ENCODE measurements around the gene SCP2.
"Not testable (repeated sequence)": the region's sequence is repeated elsewhere in the genome, so short reads cannot be mapped to it uniquely, and the experiment has no call there.

SCP2 gene

DNA sequence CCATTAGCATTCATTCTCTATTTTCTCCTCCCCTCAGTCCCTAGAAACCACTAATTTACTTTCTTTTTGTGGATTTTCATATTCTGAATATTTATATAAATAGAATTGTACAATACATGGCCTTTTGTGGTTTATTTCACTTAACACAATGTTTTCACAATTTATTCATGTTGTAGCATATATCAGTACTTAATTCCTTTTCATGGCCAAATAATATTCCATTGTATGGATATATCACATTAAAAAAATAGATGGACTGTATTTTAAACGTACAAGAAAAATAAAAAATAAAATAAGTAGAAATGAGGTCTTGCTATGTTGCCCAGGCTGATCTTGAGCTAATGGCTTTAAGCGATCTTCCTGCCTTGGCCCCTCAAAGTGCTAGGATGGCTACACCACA lies 25.0 kb downstream of the SCP2 start:
- TF ChIP-seq, protein P1, sequence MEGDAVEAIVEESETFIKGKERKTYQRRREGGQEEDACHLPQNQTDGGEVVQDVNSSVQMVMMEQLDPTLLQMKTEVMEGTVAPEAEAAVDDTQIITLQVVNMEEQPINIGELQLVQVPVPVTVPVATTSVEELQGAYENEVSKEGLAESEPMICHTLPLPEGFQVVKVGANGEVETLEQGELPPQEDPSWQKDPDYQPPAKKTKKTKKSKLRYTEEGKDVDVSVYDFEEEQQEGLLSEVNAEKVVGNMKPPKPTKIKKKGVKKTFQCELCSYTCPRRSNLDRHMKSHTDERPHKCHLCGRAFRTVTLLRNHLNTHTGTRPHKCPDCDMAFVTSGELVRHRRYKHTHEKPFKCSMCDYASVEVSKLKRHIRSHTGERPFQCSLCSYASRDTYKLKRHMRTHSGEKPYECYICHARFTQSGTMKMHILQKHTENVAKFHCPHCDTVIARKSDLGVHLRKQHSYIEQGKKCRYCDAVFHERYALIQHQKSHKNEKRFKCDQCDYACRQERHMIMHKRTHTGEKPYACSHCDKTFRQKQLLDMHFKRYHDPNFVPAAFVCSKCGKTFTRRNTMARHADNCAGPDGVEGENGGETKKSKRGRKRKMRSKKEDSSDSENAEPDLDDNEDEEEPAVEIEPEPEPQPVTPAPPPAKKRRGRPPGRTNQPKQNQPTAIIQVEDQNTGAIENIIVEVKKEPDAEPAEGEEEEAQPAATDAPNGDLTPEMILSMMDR (IDR thresholded peaks at IDR 0.05; ENCODE audit: poor library complexity, severe bottlenecking): no peak
- Histone ChIP-seq H3K4me3 (ENCODE audit: severe bottlenecking) (no peak overlapping the region), H3K36me3 (ENCODE audit: low read depth) (peaks cover 11% of the 10 kb centered on the region; the same call in 1 of the 2 replicates), H3K27me3 (ENCODE audit: insufficient read depth, poor library complexity, severe bottlenecking) (no peaks in the 10 kb centered on the region), H3K4me1 (ENCODE audit: insufficient read depth, poor library complexity, severe bottlenecking) (peaks cover 3% of the 10 kb centered on the region), H3K27ac (ENCODE audit: poor library complexity, severe bottlenecking) (no peak overlapping the region), H3K9me3 (ENCODE audit: severe bottlenecking) (peaks cover 2% of the 10 kb centered on the region)
- DNase-seq (ENCODE audit: low spot score) (no peak), ATAC-seq (ENCODE audit: low read depth) (no peak)

GRCh38 chr1:52955129-52955970 lies 28.3 kb downstream of the SCP2 start:
- H3K4me3 ChIP-seq (ENCODE audit: severe bottlenecking): no peak overlapping the region
- ATAC-seq (ENCODE audit: low read depth) (no peak), DNase-seq (ENCODE audit: low spot score) (no peak)
- TF ChIP-seq, protein P1 (IDR thresholded peaks at IDR 0.05; ENCODE audit: poor library complexity, severe bottlenecking): no peak
- H3K4me1 ChIP-seq (ENCODE audit: insufficient read depth, poor library complexity, severe bottlenecking): no peaks in the 10 kb centered on the region
- H3K27ac ChIP-seq (ENCODE audit: poor library complexity, severe bottlenecking): no peak overlapping the region
- H3K9me3 ChIP-seq (ENCODE audit: severe bottlenecking): peaks cover 2% of the 10 kb centered on the region
- H3K27me3 ChIP-seq (ENCODE audit: insufficient read depth, poor library complexity, severe bottlenecking): no peaks in the 10 kb centered on the region
- peaks cover 7% of the 10 kb centered on the region; the same call in 1 of the 2 replicates for H3K36me3 ChIP-seq (ENCODE audit: low read depth)

DNA sequence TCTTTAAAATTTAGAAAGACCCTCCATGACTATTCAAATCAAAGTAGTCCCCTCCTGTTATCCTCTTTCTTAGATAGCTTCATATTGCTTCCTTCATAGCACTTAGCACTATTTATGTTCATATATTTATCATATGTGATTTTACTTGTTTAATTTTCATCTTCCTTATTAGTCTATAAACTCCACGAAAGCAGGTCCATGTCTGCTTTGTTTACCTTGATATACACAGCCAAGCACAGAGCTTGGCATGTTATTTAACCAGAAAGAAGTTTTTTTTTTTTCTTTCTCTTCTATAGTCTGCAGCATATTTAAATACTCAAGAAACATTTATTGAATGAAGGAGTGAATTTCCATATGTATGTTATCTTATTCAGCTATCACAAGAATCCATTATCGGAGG lies 36.0 kb downstream of the SCP2 start:
- TF ChIP-seq, protein P1 (IDR thresholded peaks at IDR 0.05; ENCODE audit: poor library complexity, severe bottlenecking): no peak
- ATAC-seq (ENCODE audit: low read depth): no peak

DNA sequence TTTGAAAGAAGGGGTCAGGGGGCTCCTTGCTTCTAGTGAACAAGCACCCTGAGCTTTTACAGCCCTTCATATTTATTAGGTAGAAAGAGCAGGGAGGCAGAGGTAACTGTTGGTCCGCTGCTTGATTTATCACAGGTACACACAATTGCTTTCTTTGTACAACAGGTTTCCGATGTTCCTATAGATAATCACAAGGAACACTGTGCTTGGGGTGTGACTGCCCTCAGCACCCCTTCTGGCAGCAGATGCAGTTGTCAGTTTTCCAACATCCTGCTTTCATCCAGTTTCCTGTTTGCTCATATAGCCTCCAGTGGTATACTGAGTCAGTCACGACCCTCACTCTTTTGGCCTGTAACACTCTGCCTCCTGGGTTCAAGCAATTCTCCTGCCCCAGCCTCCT lies 40.6 kb downstream of the SCP2 start:
- TF ChIP-seq, protein P1 (IDR thresholded peaks at IDR 0.05; ENCODE audit: poor library complexity, severe bottlenecking): no peak
- no peaks in the 10 kb centered on the region for H3K9me3 ChIP-seq (ENCODE audit: severe bottlenecking)
- no peaks in the 10 kb centered on the region for H3K36me3 ChIP-seq (ENCODE audit: low read depth)
- no peaks in the 10 kb centered on the region for H3K27me3 ChIP-seq (ENCODE audit: insufficient read depth, poor library complexity, severe bottlenecking)
- no peak overlapping the region for H3K27ac ChIP-seq (ENCODE audit: poor library complexity, severe bottlenecking)
- no peak for ATAC-seq (ENCODE audit: low read depth)
- H3K4me1 ChIP-seq (ENCODE audit: insufficient read depth, poor library complexity, severe bottlenecking): no peaks in the 10 kb centered on the region
- no peak overlapping the region for H3K4me3 ChIP-seq (ENCODE audit: severe bottlenecking)
- DNase-seq (ENCODE audit: low spot score): no peak

More for the DNA sequence above, 36.0 kb downstream of the SCP2 start:
- Histone ChIP-seq H3K36me3 (ENCODE audit: low read depth) (no peaks in the 10 kb centered on the region), H3K27ac (ENCODE audit: poor library complexity, severe bottlenecking) (no peak overlapping the region), H3K9me3 (ENCODE audit: severe bottlenecking) (no peaks in the 10 kb centered on the region), H3K4me3 (ENCODE audit: severe bottlenecking) (no peak overlapping the region), H3K27me3 (ENCODE audit: insufficient read depth, poor library complexity, severe bottlenecking) (no peaks in the 10 kb centered on the region), H3K4me1 (ENCODE audit: insufficient read depth, poor library complexity, severe bottlenecking) (no peaks in the 10 kb centered on the region)
- DNase-seq (ENCODE audit: low spot score): no peak

GRCh38 chr1:52969234-52969633 lies 42.2 kb downstream of the SCP2 start:
- H3K4me1 ChIP-seq (ENCODE audit: insufficient read depth, poor library complexity, severe bottlenecking); H3K9me3 ChIP-seq (ENCODE audit: severe bottlenecking); H3K27ac ChIP-seq (ENCODE audit: poor library complexity, severe bottlenecking); H3K27me3 ChIP-seq (ENCODE audit: insufficient read depth, poor library complexity, severe bottlenecking); ATAC-seq (ENCODE audit: low read depth); H3K36me3 ChIP-seq (ENCODE audit: low read depth); H3K4me3 ChIP-seq (ENCODE audit: severe bottlenecking); DNase-seq (ENCODE audit: low spot score): not testable (repeated sequence)

Data from RWPE2 (cell line).